HEK293 (cell line): ENCODE results near the gene ASTN2.

Experiments
- MYNN ChIP-seq: fragments of 450-650 bp; formaldehyde crosslinking; IDR thresholded peaks from 2 replicates; pipeline ENCODE4 v1.5.1; 2016; ENCODE audit warnings: missing biosample characterization, missing genetic modification characterization, borderline replicate concordance
- ZBTB7A ChIP-seq: fragments of 450-650 bp; formaldehyde crosslinking; IDR thresholded peaks from 2 replicates; pipeline ENCODE4 v1.5.1; 2016; ENCODE audit warnings: low read depth, missing biosample characterization, missing genetic modification characterization
- ZNF214 ChIP-seq: fragments of 450-650 bp; formaldehyde crosslinking; IDR thresholded peaks from 2 replicates; pipeline ENCODE4 v1.5.1; 2017; ENCODE audit warnings: missing biosample characterization, mild to moderate bottlenecking, missing genetic modification characterization, borderline replicate concordance
- ZNF24 ChIP-seq: fragments of 450-650 bp; formaldehyde crosslinking; IDR thresholded peaks from 2 replicates; pipeline ENCODE4 v1.5.1; 2016; ENCODE audit warnings: missing biosample characterization, missing genetic modification characterization
- ZNF274 ChIP-seq, 2 experiments: fragments of 200-500 bp in 1 of 2; fragments of 450-650 bp in 1 of 2; sonication (Bioruptor generic) in 1 of 2; formaldehyde crosslinking in 1 of 2; IDR thresholded peaks; 2 replicates each; pipeline versions ENCODE4 v1.5.1 to v1.6.1; 2014 to 2016; ENCODE audit warnings: borderline replicate concordance in 1 of 2, inconsistent platforms in 1 of 2, low read length in 1 of 2, missing biosample characterization in 1 of 2, missing genetic modification characterization in 1 of 2
- ZNF423 ChIP-seq: fragments of 450-650 bp; formaldehyde crosslinking; IDR thresholded peaks from 2 replicates; pipeline ENCODE4 v1.5.1; 2016; ENCODE audit warnings: missing biosample characterization, missing genetic modification characterization
- TF ChIP-seq, protein P1 (sequence below): fragments of 450-650 bp; formaldehyde crosslinking; IDR thresholded peaks from 2 replicates; pipeline ENCODE4 v1.5.1; 2016; ENCODE audit warnings: missing biosample characterization, missing genetic modification characterization
- TF ChIP-seq, protein P2 (sequence below): fragments of 450-650 bp; formaldehyde crosslinking; optimal IDR thresholded peaks from 2 replicates; pipeline ENCODE3; 2016; ENCODE audit warnings: missing biosample characterization, mild to moderate bottlenecking, missing genetic modification characterization
- TF ChIP-seq, protein P3 (sequence below): fragments of 450-650 bp; formaldehyde crosslinking; IDR thresholded peaks from 2 replicates; pipeline ENCODE4 v1.5.1; 2016; ENCODE audit warnings: missing biosample characterization, missing genetic modification characterization

DNA sequence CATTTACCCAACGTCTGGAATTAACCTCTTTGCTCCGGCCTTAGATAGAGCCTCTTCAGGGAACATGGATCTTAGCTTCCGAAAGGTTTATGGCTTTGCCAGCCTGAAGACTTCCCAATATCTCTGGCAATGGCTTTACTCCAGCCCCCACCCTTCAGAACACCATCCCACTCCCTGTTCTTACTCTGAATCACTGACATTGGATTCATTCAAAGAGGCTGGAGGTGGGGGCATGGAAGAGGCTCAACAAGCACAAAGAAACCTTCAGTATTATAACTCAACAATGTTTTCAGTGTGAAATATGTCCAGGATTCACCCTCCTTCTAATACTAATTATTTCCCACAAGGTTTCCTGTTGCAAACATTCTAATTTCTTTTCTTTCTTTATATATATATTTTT, 91.5 kb downstream of the ASTN2 start:
- TF ChIP-seq ZNF24 (tag by site-specific recombination) (no peak), ZNF423 (no peak), MYNN (no peak), ZNF274 (IDR thresholded peaks at IDR 0.05; ENCODE audit: low read length) (no peak), ZNF274 (tag by site-specific recombination; IDR thresholded peaks at IDR 0.05; ENCODE audit: borderline replicate concordance) (no peak), ZNF214 (tag by site-specific recombination) (no peak), ZBTB7A (tag by site-specific recombination) (no peak)
- TF ChIP-seq, protein P1, sequence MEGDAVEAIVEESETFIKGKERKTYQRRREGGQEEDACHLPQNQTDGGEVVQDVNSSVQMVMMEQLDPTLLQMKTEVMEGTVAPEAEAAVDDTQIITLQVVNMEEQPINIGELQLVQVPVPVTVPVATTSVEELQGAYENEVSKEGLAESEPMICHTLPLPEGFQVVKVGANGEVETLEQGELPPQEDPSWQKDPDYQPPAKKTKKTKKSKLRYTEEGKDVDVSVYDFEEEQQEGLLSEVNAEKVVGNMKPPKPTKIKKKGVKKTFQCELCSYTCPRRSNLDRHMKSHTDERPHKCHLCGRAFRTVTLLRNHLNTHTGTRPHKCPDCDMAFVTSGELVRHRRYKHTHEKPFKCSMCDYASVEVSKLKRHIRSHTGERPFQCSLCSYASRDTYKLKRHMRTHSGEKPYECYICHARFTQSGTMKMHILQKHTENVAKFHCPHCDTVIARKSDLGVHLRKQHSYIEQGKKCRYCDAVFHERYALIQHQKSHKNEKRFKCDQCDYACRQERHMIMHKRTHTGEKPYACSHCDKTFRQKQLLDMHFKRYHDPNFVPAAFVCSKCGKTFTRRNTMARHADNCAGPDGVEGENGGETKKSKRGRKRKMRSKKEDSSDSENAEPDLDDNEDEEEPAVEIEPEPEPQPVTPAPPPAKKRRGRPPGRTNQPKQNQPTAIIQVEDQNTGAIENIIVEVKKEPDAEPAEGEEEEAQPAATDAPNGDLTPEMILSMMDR (tag by site-specific recombination), result no peak
- TF ChIP-seq, protein P2, sequence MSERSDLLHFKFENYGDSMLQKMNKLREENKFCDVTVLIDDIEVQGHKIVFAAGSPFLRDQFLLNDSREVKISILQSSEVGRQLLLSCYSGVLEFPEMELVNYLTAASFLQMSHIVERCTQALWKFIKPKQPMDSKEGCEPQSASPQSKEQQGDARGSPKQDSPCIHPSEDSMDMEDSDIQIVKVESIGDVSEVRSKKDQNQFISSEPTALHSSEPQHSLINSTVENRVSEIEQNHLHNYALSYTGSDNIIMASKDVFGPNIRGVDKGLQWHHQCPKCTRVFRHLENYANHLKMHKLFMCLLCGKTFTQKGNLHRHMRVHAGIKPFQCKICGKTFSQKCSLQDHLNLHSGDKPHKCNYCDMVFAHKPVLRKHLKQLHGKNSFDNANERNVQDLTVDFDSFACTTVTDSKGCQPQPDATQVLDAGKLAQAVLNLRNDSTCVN (tag by site-specific recombination), result no peak
- TF ChIP-seq, protein P3, sequence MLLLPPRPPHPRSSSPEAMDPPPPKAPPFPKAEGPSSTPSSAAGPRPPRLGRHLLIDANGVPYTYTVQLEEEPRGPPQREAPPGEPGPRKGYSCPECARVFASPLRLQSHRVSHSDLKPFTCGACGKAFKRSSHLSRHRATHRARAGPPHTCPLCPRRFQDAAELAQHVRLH (tag by site-specific recombination), result no peak
